Liver (tissue), 3 donors: ENCODE results near the gene MEGF11.

Experiments used
- CTCF ChIP-seq: fragments of 150-350 bp; IDR thresholded peaks from 2 replicates; pipeline ENCODE4 v1.5.1; 2017; ENCODE audit warnings: improper control_type of control experiment, low read depth, low read length; ENCODE audit not compliant: missing input control
- EGR1 ChIP-seq, 2 donors: IDR thresholded peaks; 2 replicates each; pipeline ENCODE4 v1.6.1; 2016 to 2018; ENCODE audit warnings: antibody characterized with exemption in 2 of 2, low read depth in 2 of 2
- JUND ChIP-seq, 2 donors: IDR thresholded peaks; 2 replicates each; pipeline ENCODE4 v1.6.1; 2016; ENCODE audit warnings: antibody characterized with exemption in 2 of 2
- donor health status: healthy.
- donor health status: healthy.

GRCh38 chr15:65888981-65889380, 364.6 kb downstream of the MEGF11 start:
- TF ChIP-seq JUND (IDR thresholded peaks at IDR 0.05) (no peak), CTCF (no peak), EGR1 (IDR thresholded peaks at IDR 0.05; ENCODE audit: low read depth in 2 of 2) (no peak)
